Activated CD4-positive, alpha-beta T cell treated with anti-CD3 and anti-CD28 coated beads, Interleukin-2, amount 50 U/mL, for 4 hours (primary cell): Measurements from ENCODE around the gene TMEM72.

Source experiments
- DNase-seq, 2 experiments: peaks; one replicate each; pipeline ENCODE4 v3.0.0-alpha.2; 2020

Gene TMEM72

DNA sequence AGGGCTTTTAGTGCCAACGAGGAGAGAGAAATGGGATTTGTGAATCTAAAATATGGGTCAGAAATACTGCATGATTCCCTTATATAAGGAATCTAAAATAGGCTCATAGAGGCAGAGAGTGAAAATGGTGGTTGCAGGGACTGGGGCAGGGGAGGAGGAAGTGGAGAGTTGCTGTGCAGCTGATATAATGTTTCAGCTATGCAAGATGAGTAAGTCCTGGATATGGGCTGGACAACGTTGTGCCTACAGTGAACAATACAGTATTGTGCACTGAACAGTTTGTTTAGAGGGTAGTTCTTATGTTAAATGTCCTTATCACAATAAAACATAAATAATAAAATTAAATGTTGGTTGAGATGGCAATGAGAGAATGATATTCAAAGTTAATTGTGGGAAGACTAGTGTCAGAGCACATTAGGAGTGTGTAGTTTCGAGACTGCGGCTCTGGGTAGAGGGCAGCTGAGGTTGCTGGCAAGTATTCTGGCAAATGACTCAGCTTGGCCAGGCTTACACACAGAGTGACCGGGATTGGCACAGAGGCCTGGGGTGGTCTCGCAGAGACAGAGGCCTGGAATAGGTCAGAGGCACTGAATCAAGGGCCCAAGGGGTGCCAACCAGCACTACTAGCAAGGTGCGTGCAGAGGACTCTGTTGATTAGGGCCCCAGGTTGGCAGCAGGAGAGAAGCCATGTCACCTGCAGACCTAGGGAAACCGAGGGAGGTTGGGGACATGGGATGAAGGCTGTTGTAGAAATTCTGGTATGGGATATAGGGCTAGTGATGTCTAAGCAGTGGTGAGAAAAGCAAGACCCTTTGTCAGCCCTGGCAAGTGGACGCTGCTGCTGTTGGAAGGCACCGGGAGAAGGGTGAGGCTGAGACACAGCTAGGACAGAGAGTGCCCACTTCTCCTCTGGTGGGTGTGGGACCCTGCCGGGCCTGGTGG, 70.3 kb downstream of the TMEM72 start:
- DNase-seq: no peak

DNA sequence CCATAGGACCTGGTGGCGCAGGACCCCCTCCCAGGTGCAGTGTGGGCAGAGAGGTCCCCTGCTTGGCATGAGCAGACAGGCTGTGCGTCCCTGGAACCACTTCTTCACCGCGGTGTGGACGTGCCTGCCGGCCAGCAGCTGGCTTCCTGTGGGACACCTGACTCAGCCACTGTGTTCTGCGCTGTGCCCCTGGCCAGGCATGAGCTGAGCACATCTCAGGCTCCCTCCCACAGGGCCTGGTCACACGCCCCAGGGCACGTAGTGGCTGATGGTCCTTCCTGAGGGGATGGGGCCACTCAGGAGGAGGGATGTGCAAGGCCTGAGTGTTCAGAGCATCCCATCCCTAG, 71.0 kb downstream of the TMEM72 start:
- DNase-seq: no peak

DNA sequence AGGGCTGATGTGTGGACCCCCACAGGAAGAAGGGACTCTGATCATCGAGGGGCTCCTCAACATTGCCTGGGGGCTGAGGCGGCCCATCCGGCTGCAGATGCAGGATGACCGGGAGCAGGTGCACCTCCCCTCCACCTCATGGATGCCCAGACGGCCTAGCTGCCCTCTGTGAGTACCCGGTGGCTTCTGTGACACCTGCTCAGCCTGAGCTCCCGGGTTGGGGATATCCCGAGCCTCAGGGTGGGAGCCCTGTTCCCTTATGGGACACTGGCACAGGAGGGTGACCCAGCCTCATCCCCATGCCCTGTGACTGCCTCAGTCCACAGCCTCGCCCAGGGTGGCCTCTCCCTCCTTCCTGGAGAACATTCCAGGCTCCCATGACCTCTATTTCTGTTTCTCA, 71.4 kb downstream of the TMEM72 start:
- no peak for DNase-seq

DNA sequence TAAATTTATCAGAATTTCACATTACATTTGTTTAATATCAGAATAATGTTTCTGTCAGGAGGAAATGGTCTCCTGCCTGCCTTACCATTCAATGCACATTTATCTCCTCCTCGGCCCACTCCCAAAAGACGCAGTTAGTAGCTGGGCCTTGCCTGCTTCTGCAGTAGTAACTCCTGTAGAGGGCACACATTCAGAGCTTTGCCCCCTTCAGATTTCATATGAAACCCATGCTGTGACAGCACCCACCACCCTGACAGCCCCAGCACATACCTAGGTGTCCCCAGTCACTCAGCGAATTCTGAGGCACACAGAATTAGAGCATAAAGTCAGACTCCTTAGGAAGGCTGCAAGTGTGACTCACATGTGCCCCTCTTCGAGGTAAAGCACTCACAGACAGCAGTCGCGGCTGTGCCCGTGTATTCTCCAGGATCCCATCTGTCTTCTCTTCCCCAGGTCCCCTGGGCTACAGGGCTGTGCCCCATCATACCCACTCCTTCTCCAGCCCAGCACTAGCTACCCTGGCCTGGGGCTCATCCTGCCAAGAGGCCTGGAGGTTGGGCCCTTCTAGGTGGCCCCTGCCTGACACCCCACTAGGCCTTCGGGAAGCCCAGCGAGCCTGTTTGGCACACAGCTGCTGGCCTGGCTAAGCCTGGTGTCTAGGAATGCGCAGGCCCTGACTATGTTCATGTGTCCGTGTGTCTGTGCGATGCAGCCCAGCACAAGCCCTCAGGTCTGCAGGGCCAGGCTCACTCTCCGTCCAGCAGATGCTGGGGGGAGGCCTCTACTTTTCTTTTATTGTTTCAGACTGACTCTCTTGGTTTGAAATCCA, 72.1 kb downstream of the TMEM72 start:
- no peak for DNase-seq

DNA sequence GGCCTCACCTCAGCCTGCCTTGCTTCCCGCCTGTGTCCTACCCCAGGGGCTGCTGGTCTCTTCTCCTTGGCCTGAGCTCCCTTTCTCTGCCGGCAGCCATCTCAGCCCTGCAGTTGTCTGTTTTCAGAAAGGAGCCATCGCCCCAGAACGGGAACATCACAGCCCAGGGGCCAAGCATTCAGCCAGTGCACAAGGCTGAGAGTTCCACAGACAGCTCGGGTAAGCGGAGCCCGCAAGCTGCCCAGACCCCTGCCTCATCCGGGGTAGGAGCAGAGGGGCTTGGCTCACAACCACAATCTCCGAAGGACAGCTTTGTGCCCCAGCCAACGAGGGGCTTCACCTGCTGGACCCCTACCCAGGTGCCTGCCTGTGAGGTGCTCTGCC, 72.8 kb downstream of the TMEM72 start:
- DNase-seq: no peak

DNA sequence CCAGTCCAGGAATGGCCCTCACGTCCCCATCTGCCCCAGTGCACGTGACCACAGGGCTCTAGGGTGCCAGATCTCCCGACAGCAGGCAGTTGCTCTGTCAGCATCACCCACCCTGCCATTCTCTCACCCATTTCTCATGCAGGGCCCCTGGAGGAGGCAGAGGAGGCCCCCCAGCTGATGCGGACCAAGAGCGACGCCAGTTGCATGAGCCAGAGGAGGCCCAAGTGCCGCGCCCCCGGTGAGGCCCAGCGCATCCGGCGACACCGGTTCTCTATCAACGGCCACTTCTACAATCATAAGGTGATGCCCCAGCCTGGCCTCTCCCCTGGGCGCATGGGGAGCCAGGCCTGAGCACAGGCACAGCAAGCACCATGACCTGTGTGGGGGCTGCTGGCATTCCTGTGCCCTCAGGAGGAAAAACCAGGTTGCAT, 73.5 kb downstream of the TMEM72 start:
- DNase-seq: no peak

DNA sequence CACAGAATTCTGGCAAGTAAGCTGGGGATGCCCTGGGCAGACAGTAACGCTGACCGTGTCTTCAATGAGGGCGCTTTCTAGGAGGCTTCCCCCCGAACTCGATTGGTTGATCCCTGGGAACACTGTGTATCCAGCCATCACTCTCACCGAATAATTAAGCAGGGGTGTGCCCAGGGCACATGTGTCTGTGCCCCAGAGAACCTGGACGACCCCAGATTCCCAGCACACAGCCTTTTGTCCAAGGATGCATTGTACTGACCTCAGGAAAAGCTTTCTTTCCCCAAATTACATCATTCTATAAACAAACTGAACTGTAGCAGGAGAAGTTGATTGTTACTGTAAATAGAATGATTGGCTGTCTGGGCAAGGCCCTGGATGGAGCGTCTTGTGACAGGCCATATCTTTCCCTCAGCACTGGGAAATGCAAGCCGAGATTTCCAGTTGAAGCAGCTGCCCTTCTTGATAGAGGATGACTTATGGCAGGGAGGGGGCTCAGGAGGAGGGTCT, 74.1 kb downstream of the TMEM72 start:
- no peak for DNase-seq

DNA sequence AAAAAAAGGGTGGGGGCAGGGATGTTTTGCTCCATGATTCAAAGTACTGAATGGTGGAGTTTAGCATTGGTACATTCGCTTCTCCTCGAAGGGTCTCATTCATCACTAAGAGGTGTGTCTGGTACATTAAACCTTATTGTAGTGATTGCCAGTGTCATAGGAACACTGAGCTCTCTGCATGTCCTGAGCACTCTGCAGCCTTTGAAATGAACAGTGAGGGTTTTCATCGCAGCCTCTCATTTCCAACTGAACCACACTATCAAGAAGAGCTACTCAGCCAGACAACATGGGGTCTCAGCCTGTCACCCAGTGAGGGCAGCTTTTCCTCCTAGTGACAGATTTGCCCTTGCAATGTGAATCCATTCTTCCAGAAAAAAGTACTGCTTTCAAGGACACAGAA, 75.0 kb downstream of the TMEM72 start:
- DNase-seq: no peak
